Measurements from ENCODE around the gene SMCO1.

Gene SMCO1

DNA sequence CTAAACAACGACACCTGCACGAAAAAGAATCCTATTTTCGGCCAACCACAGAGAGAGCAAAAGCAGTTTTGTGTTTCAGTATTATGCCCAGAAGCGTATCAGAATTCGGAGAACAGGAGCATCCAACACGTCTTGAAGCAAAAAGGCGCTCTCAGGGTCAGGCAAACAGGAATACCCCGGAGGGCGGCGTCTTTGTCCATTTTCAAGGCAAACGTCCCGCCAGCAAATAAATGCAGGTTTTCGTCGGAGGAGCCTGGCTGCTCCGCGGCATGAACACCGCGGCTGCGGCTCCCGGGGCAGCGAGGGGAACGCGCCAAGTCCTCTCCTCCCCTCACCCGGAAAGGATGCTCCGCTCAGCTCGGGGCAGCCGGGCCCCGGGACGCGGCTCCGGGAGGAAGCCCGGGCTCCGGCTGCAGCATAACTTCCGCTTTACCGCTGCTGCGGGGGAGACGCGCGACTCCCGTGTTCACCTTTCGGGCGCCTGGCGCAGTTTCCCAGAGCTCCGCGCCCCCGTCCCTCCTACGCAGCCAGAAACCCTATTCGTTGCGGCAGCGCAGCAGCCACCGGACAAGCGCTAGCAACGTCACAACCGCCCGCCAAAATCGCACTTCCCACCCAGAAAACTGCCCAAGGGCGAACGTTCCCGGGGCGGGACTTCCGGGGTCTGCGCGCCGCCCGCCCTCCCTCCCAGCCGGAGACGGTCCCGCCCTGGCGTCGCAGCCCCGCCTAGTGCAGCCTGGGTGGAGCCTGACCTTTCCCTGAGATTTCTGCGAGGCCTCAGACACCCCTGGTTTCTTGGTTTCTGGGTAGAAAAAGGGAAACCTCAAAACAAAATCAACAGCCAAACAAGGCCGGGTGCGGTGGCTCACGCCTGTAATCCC, 11.7 kb downstream of the SMCO1 start, which contains the start of gene RNF168 (continued):
- TF ChIP-seq, protein P1, sequence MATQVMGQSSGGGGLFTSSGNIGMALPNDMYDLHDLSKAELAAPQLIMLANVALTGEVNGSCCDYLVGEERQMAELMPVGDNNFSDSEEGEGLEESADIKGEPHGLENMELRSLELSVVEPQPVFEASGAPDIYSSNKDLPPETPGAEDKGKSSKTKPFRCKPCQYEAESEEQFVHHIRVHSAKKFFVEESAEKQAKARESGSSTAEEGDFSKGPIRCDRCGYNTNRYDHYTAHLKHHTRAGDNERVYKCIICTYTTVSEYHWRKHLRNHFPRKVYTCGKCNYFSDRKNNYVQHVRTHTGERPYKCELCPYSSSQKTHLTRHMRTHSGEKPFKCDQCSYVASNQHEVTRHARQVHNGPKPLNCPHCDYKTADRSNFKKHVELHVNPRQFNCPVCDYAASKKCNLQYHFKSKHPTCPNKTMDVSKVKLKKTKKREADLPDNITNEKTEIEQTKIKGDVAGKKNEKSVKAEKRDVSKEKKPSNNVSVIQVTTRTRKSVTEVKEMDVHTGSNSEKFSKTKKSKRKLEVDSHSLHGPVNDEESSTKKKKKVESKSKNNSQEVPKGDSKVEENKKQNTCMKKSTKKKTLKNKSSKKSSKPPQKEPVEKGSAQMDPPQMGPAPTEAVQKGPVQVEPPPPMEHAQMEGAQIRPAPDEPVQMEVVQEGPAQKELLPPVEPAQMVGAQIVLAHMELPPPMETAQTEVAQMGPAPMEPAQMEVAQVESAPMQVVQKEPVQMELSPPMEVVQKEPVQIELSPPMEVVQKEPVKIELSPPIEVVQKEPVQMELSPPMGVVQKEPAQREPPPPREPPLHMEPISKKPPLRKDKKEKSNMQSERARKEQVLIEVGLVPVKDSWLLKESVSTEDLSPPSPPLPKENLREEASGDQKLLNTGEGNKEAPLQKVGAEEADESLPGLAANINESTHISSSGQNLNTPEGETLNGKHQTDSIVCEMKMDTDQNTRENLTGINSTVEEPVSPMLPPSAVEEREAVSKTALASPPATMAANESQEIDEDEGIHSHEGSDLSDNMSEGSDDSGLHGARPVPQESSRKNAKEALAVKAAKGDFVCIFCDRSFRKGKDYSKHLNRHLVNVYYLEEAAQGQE (tag by site-specific recombination; IDR thresholded peaks at IDR 0.05): no peak
- TF ChIP-seq ZEB2 (tag by site-specific recombination; IDR thresholded peaks at IDR 0.05) (peak; percentile 95), ZNF221 (tag by site-specific recombination; IDR thresholded peaks at IDR 0.05; ENCODE audit: borderline replicate concordance) (no peak), ZBTB44 (tag by site-specific recombination; IDR thresholded peaks at IDR 0.05) (no peak; the same call in 1 of the 2 replicates), SP2 (tag by site-specific recombination; IDR thresholded peaks at IDR 0.05) (peak; percentile 98), GLIS2 (tag by site-specific recombination; IDR thresholded peaks at IDR 0.05) (peak; percentile 63), ZNF350 (tag by site-specific recombination; IDR thresholded peaks at IDR 0.05) (no peak), ZNF529 (tag by site-specific recombination; IDR thresholded peaks at IDR 0.05; ENCODE audit: insufficient replicate concordance) (no peak), ZNF155 (tag by site-specific recombination; IDR thresholded peaks at IDR 0.05) (no peak), ZNF544 (tag by site-specific recombination; IDR thresholded peaks at IDR 0.05) (no peak), ZNF677 (tag by site-specific recombination; IDR thresholded peaks at IDR 0.05) (no peak), ZNF169 (tag by site-specific recombination; IDR thresholded peaks at IDR 0.05) (no peak), ZNF785 (tag by site-specific recombination; IDR thresholded peaks at IDR 0.05) (no peak), ZNF10 (tag by site-specific recombination; IDR thresholded peaks at IDR 0.05) (no peak), ZSCAN16 (tag by site-specific recombination; IDR thresholded peaks at IDR 0.05) (no peak), PBX3 (CRISPR knock-in tag; IDR thresholded peaks at IDR 0.05) (peak; percentile 66; the same call in 1 of the 2 replicates), OVOL3 (tag by site-specific recombination; IDR thresholded peaks at IDR 0.05) (no peak), ZNF514 (tag by site-specific recombination; IDR thresholded peaks at IDR 0.05) (no peak), ZNF626 (tag by site-specific recombination; IDR thresholded peaks at IDR 0.05) (no peak), ZNF670 (tag by site-specific recombination; IDR thresholded peaks at IDR 0.05; ENCODE audit: low read depth) (no peak), SCRT1 (tag by site-specific recombination; IDR thresholded peaks at IDR 0.05; ENCODE audit: borderline replicate concordance) (no peak), MEIS1 (CRISPR knock-in tag; IDR thresholded peaks at IDR 0.05; ENCODE audit: borderline replicate concordance) (no peak), ZFP3 (tag by site-specific recombination; IDR thresholded peaks at IDR 0.05; ENCODE audit: low read depth) (no peak), ZNF571 (tag by site-specific recombination; IDR thresholded peaks at IDR 0.05) (no peak), ZNF426 (tag by site-specific recombination; IDR thresholded peaks at IDR 0.05) (no peak), ZNF792 (tag by site-specific recombination; IDR thresholded peaks at IDR 0.05) (no peak)
- TF ChIP-seq, protein P2, sequence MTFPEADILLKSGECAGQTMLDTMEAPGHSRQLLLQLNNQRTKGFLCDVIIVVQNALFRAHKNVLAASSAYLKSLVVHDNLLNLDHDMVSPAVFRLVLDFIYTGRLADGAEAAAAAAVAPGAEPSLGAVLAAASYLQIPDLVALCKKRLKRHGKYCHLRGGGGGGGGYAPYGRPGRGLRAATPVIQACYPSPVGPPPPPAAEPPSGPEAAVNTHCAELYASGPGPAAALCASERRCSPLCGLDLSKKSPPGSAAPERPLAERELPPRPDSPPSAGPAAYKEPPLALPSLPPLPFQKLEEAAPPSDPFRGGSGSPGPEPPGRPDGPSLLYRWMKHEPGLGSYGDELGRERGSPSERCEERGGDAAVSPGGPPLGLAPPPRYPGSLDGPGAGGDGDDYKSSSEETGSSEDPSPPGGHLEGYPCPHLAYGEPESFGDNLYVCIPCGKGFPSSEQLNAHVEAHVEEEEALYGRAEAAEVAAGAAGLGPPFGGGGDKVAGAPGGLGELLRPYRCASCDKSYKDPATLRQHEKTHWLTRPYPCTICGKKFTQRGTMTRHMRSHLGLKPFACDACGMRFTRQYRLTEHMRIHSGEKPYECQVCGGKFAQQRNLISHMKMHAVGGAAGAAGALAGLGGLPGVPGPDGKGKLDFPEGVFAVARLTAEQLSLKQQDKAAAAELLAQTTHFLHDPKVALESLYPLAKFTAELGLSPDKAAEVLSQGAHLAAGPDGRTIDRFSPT (tag by site-specific recombination; IDR thresholded peaks at IDR 0.05): peak; percentile 47; the same call in 1 of the 2 replicates
- TF ChIP-seq, protein P3, sequence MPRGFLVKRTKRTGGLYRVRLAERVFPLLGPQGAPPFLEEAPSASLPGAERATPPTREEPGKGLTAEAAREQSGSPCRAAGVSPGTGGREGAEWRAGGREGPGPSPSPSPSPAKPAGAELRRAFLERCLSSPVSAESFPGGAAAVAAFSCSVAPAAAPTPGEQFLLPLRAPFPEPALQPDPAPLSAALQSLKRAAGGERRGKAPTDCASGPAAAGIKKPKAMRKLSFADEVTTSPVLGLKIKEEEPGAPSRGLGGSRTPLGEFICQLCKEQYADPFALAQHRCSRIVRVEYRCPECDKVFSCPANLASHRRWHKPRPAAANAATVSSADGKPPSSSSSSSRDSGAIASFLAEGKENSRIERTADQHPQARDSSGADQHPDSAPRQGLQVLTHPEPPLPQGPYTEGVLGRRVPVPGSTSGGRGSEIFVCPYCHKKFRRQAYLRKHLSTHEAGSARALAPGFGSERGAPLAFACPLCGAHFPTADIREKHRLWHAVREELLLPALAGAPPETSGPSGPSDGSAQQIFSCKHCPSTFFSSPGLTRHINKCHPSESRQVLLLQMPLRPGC (tag by site-specific recombination; IDR thresholded peaks at IDR 0.05): peak; percentile 80
